ENCODE measurements around the gene PBXIP1.

The PBXIP1 gene

DNA sequence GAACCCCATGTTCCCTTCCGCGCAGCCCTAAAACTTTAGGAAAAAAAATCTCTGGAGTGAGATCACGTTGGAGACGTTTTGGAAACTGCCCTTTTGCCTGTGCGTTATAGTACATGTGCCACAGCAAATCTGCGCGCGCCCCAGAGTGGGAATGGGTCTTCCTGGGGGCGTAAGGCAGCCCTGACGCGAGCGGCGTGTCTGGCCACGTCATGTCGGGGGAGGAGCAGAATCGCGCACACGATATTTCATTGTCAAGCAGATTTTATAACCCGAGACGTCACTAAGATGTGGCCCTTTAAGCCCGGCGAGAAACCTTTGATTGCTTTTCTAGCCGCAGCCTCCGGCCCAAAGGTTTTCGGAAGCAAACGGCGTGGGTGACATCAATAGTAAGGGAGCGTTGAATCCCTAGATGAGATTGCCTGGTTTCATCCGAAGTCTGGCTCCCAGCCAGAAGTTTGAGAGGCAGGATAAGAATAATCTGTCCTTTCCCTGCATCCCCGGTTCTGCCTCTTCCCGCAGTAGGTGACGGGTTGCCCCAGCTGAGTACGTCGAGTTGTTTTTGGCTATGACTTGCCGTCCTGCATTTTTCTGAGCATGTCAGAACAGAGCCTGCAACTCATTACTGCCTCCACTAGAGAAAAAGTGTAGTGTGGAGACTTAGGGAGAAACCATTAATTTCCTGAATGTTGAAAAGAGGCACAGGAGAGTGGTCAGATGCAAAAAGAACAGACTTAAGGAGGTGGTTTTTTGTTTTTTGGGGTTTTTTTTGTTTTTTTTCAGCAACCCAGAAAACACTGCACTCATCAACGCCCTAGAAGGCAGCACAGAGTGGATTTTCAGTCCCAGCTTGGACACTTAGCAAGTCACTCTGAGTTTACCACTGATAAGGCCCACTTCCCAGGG is 18.6 kb downstream of the PBXIP1 start:
- peak overlapping the region; percentile 83 for H3K4me3 ChIP-seq (ENCODE audit: low read depth, low read length)
- TF ChIP-seq, protein P1, sequence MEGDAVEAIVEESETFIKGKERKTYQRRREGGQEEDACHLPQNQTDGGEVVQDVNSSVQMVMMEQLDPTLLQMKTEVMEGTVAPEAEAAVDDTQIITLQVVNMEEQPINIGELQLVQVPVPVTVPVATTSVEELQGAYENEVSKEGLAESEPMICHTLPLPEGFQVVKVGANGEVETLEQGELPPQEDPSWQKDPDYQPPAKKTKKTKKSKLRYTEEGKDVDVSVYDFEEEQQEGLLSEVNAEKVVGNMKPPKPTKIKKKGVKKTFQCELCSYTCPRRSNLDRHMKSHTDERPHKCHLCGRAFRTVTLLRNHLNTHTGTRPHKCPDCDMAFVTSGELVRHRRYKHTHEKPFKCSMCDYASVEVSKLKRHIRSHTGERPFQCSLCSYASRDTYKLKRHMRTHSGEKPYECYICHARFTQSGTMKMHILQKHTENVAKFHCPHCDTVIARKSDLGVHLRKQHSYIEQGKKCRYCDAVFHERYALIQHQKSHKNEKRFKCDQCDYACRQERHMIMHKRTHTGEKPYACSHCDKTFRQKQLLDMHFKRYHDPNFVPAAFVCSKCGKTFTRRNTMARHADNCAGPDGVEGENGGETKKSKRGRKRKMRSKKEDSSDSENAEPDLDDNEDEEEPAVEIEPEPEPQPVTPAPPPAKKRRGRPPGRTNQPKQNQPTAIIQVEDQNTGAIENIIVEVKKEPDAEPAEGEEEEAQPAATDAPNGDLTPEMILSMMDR (conservative IDR thresholded peaks at IDR 0.05; ENCODE audit: low read depth, low read length): peak; percentile 44
- peak; percentile 98 for DNase-seq (ENCODE audit: low read depth)

DNA sequence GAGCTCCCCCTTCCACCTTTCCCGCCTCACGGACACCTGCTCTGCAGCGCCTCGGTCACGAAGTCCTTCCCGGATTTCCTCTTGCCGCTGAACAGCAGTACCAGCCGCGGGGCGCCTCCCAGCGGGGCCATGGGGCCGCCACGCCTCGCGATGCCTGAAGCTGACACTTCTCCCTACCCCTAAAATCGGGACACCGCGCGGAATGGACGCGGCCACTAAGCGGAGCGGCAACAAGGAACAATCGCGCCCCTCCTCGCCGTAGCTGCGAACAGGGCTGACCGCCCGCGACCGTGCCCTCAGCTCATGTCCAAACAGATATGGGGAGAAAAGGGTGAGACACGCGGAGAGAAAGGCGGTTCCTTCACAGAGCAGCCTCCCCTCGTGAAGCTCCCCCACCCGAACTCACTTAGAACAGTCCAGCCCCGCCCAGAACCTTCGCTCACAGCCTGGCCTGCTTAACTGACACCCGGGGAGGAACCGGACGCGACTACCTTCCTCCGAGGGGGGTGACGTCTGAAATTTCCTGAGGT is 19.3 kb downstream of the PBXIP1 start, which contains the start of gene PMVK:
Gene PMVK, minus strand, starts transcription at position 165 of the 530 bp plus-strand sequence. Its CDS starts 34 bp downstream, at position 131.
- DNase-seq (ENCODE audit: low read depth): peak; percentile 98
- peak within 1 kb of the TSS; percentile 83 for H3K4me3 ChIP-seq (ENCODE audit: low read depth, low read length)
- TF ChIP-seq, protein P1 (conservative IDR thresholded peaks at IDR 0.05; ENCODE audit: low read depth, low read length): peak; percentile 39

DNA sequence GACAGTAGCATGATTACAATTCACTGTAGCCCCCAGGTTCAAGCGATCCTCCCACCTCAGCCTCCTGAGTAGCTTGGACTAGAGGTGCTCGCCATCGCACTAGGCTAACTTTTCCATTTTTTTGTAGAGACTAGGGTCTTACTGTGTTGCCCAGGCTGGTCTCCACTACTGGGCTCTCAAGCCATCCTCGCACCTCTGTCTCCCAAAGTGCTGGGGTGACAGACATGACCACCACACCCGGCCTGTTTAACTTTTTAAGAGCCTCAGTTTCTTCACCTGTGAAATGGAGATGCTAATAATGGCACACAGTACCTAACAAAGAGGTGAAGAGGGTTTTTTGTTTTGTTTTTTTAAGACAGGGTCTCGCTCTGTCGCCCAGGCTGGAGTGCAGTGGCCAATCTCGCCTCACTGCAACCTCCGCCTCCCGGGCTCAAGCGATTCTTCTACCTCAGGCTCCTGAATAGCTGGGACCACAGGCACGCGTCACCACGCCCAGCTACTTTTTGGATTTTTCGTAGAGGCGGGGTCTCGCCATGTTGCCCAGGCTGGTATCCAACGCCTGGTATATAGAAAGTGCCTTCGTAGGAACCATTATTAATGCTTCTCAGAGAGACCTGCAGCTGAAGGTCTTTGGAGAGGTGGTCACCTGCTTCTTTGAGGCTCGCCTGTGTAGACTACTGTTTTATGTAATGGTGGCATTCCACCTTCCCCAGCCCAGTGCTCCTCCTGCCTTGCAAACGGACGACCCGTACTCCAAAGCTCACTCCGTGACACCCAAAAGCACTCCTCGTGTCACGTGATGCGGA is 19.9 kb downstream of the PBXIP1 start:
- TF ChIP-seq, protein P1 (conservative IDR thresholded peaks at IDR 0.05; ENCODE audit: low read depth, low read length): no peak
- peak overlapping the region; percentile 83 for H3K4me3 ChIP-seq (ENCODE audit: low read depth, low read length)

GRCh38 chr1:154934358-154934948 is 21.4 kb downstream of the PBXIP1 start:
- H3K4me3 ChIP-seq (ENCODE audit: low read depth, low read length): no peak overlapping the region
- TF ChIP-seq, protein P1 (conservative IDR thresholded peaks at IDR 0.05; ENCODE audit: low read depth, low read length): no peak
- DNase-seq (ENCODE audit: low read depth): no peak

More for the DNA sequence above, 19.9 kb downstream of the PBXIP1 start:
- DNase-seq (ENCODE audit: low read depth): no peak

GRCh38 chr1:154931940-154932487 is 23.9 kb downstream of the PBXIP1 start:
- TF ChIP-seq, protein P1 (conservative IDR thresholded peaks at IDR 0.05; ENCODE audit: low read depth, low read length): no peak
- no peak overlapping the region for H3K4me3 ChIP-seq (ENCODE audit: low read depth, low read length)
- no peak for DNase-seq (ENCODE audit: low read depth)

GRCh38 chr1:154926201-154926600 is 29.7 kb downstream of the PBXIP1 start:
- TF ChIP-seq, protein P1 (conservative IDR thresholded peaks at IDR 0.05; ENCODE audit: low read depth, low read length): no peak
- no peak for DNase-seq (ENCODE audit: low read depth)
- H3K4me3 ChIP-seq (ENCODE audit: low read depth, low read length): no peak overlapping the region
